KBM-7 (cell line): ENCODE measurements around the gene CACNA1B.

Source experiments
- DNase-seq: peaks from one replicate; pipeline ENCODE4 v3.0.0-alpha.2; 2015
- in situ Hi-C: fragments of 300-500 bp; cut with MboI; formaldehyde crosslinking; loops from 2 replicates; pipeline ENCODE4 v1.14.3; 2020; ENCODE audit warnings: low sequenced_read_pairs, low pct_unique_long_range_greater_than_20kb, mixed read lengths

CACNA1B gene

DNA sequence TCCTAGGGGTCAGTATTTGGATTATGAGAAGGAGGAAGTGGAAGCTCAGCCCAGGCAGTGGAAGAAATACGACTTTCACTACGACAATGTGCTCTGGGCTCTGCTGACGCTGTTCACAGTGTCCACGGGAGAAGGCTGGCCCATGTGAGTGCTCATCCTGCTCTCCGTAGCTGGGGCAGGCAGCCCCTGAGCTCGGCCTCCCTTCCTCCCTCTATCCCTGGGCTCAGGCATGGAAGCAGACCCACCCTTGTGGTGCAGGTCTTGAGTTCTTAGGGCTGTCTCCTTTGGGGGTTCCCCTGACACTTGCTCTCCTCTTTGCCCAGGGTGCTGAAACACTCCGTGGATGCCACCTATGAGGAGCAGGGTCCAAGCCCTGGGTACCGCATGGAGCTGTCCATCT is 180.1 kb downstream of the CACNA1B start:
- no peak for DNase-seq
- in situ Hi-C loops: no loop called here

- DNase-seq: no peak
- in situ Hi-C loops: no loop called here
Observed at GRCh38 chr9:138058181-138058580, 180.6 kb downstream of the CACNA1B start.

DNA sequence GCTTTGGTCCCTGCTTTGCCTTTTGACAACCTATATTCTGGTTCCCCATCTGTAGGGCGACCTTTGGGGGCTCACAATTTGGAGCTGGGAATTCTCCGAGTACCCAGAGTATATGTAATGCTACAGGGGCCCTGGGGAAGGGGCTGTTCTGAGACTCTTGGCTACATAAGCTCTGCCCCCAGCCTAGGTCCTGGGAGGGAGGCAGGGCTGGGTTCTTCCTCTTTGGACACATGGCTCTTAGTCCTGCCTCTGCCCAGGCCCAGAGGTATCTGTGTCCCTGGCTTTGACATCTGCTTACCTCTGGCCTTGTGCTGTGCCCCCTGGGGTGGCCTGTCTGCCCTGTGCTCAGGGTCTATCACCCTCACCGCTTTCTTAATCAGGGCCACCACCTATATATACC is 181.6 kb downstream of the CACNA1B start:
- DNase-seq: no peak
- in situ Hi-C loops: no loop called here

GRCh38 chr9:138060365-138060764 is 182.8 kb downstream of the CACNA1B start:
- in situ Hi-C loops: no loop called here
- DNase-seq: no peak

- DNase-seq: no peak
- in situ Hi-C loops: no loop called here
Observed at GRCh38 chr9:138060881-138061280, 183.3 kb downstream of the CACNA1B start.

DNA sequence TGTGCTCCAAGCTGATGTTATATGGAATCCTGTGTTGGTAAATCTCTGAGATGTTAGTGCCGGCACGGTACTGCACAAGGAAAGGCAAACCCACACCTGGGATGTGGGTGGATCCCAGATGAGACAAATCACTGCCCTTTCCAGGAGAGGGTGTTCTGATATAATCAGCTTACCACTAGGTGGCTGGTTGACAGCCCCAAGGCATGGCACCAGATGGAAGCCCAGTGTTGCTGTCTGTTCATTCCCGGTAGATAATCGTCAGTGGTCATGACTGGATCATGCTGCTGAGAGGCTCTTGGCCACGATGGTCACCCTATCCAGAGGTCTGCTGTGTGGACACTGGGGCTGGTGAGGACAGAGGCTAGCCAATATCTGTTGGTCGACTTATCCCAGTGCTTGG is 184.0 kb downstream of the CACNA1B start:
- DNase-seq: no peak
- in situ Hi-C loops: no loop called here

- no peak for DNase-seq
- in situ Hi-C loops: no loop called here
Observed at GRCh38 chr9:138062196-138062595, 184.6 kb downstream of the CACNA1B start.

DNA sequence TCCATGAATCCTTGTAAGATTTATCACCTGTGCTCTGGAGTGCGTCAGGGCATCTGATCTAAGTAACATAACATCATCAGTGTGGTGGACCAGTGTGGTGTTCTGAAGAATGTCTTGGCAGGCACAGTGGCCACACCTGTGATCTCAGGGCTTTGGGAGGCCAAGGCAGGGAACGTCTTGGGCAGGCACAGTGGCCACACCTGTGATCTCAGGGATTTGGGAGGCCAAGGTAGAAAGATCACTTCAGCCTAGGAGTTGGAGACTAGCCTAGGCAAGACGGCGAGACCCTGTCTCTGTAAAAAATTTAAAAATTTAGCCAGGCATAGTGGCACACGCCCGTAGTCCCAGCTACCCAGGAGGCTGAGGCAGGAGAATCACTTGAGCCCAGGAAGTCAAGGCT is 185.5 kb downstream of the CACNA1B start:
- in situ Hi-C loops: no loop called here
- no peak for DNase-seq

GRCh38 chr9:138063785-138064184 is 186.2 kb downstream of the CACNA1B start:
- no peak for DNase-seq
- in situ Hi-C loops: no loop called here

DNA sequence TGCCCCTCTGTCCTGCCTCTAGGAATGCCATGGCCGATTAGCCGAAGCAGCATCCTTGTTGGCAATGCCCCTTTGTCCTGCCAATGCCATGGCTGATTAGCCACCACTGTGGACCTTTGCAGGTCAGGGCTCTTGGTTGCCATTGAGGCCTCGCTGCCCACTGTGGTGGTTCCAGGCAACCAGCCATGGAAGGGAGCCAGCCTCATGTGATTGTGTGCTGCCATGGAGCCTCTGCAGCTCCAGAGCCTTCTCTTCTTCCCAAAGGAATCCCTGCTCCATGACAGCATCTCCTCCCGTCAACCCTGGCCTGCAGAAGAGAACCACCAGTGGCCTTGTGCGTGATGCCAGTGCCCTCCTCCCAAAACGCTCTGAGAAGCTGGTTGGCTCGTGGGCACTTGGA is 187.0 kb downstream of the CACNA1B start:
- DNase-seq: no peak
- in situ Hi-C loops: no loop called here

DNA sequence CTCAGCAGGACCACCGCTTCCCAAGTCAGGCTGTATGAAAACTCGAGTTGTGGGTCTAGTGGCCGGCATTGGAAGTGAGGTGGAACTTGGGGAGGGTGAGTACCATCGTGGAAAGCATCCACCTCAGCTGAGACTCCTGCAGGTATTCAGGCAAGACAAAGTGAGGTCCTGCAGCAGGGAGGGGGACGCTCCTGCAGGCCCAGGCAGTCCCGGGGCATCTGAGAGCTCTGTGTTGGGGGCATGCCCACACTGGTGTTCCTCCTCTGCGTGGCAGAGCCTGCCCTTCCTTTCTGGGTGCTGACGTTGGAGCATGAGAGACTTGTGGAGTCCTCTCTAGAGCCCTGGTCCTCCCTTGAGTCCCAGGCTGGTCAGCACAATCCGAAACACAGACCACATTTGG is 187.7 kb downstream of the CACNA1B start:
- in situ Hi-C loops: no loop called here
- no peak for DNase-seq

DNA sequence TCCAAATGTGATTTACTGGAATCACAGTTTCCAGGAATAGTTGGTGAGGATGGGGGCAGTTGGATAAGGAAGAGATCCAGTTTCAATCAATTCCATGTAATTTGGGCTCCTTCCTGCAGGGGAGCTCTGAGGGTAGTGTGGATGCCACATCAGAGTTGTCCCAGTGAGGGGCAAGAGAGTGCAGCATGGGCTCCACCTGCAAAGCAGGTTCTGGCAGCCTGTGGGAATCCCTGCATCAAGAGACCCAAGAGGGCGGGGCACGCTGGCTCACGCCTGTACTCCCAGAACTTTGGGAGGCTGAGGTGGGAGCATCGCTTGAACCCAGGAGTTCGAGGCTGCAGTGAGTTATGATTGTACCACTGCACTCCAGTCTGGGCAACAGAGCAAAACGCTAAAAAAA is 188.5 kb downstream of the CACNA1B start:
- in situ Hi-C loops: no loop called here
- DNase-seq: no peak

DNA sequence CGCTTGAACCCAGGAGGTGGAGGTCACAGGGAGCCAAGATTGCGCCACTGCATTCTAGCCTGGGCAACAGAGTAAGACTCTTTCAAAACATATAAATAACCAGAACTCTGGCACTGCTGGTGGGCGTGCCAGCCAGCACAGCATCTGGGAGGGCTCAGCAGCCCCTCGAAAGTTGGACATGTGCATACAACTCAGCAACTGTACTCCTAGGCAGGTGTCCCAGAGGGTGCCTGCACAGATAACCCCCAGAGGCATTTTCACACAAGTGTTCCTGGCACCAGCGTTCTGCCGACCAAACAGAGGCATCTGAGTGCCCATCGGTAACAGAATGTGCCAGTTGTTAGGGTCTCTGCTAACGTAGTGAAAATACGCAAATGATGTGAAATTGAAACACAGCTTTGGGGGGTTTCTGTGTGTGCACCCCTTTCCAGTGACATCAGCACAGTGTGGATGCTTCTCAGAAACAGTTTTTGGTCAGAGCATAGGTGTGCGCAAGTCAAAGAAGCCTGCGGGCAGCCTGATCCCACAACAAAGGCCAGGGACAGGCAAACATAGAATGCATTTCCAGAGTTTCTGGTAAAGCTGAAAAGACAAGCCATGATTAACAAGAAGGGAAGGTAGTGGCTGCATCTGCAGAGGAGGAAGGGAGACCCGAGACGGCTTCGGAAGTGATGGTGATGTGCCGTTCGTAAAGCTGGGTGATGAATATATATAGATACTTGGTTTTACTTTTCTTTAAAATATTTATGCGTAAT is 190.2 kb downstream of the CACNA1B start:
- in situ Hi-C loops: no loop called here
- DNase-seq: no peak

GRCh38 chr9:138068601-138069035 is 191.0 kb downstream of the CACNA1B start:
- no peak for DNase-seq
- in situ Hi-C loops: no loop called here

DNA sequence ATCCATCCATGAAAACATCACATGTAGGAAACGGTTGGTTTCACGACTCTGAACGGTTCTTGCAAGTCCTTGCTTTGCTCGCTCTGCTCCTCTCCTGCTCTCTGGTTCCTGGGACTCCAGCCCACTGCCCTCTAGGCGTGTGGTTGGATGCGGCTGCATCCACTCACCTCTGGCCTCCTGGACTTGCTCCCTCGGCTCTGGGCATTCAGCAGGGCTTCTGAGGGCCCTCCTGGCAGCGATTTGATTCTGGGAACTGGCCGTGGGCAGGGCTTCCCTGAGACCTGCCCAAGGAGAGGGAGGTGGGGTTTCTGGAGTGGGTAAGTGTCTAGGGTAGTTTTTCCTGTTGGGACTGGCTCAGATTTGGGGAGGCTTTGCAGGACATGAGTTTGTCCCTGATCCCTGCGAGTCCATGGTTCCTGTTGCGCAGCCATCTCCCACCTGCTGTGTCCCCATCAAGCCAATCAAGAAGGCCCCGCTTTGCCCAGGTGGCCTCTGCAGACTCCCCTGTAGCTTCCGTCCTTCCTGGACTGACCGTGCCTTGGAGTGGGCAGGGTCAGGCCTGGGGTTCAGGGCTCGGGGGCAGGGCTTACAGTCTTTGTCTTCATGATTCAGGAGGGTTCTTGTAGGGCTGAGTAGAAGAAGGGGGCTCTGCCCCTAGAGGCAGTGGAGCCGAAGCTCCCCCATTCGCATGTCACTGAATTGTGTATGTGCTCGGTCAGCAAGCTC is 192.3 kb downstream of the CACNA1B start:
- in situ Hi-C loops: no loop called here
- DNase-seq: no peak

- in situ Hi-C loops: no loop called here
- no peak for DNase-seq
Observed at GRCh38 chr9:138070815-138071214, 193.2 kb downstream of the CACNA1B start.

DNA sequence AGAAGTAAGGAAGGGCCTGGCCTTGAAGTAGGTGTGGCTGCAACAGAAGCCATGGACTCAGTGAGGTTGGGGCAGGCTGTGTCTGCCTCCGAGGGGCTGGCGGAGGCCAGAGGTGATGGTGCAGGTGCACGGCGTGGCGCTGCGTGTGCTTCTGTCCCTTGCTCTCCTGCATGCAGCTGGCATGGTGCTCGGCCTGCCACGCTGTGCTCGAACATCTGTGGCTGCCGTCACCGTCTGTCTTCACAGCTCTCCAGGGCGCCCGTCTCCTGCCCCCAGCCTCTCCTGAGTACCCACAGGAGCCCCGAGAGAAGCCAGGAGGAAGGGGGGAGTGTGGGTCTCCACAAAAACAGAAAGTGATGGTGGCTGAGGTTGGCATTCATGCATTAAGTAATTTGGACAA is 193.7 kb downstream of the CACNA1B start:
- no peak for DNase-seq
- in situ Hi-C loops: no loop called here

- in situ Hi-C loops: no loop called here
- no peak for DNase-seq
Observed at GRCh38 chr9:138071731-138072130, 194.1 kb downstream of the CACNA1B start.

- in situ Hi-C loops: no loop called here
- no peak for DNase-seq
Observed at GRCh38 chr9:138072161-138072842, 194.7 kb downstream of the CACNA1B start.

GRCh38 chr9:138072897-138073296 is 195.3 kb downstream of the CACNA1B start:
- in situ Hi-C loops: no loop called here
- DNase-seq: no peak
